Mucosa of stomach (tissue), 1 donor: ENCODE data around the gene LRP1.
A peak's percentile ranks its signal among the peaks of the same experiment; 100 is the strongest.

Experiments
- H3K27me3 ChIP-seq: one replicate; pipeline ENCODE4 v1.7.0; 2013; ENCODE audit warnings: mild to moderate bottlenecking, low read length; ENCODE audit not compliant: control insufficient read depth, insufficient read depth
- H3K36me3 ChIP-seq: one replicate; pipeline ENCODE4 v1.7.0; 2013; ENCODE audit warnings: low read length; ENCODE audit not compliant: control insufficient read depth, insufficient read depth
- H3K4me1 ChIP-seq: one replicate; pipeline ENCODE4 v1.7.0; 2013; ENCODE audit warnings: mild to moderate bottlenecking, low read length; ENCODE audit not compliant: control insufficient read depth, insufficient read depth
- H3K4me3 ChIP-seq: one replicate; pipeline ENCODE4 v1.7.0; 2013; ENCODE audit warnings: low read length
- H3K9ac ChIP-seq: one replicate; pipeline ENCODE4 v1.7.0; 2013; ENCODE audit warnings: mild to moderate bottlenecking, low read length, moderate library complexity
- H3K9me3 ChIP-seq: one replicate; pipeline ENCODE4 v1.7.0; 2013; ENCODE audit warnings: mild to moderate bottlenecking, low read length, moderate library complexity; ENCODE audit not compliant: control insufficient read depth
- donor health status: Pancreatic carcinoma.

Gene LRP1

GRCh38 chr12:57225680-57226210 is 97.5 kb downstream of the LRP1 start:
- Histone ChIP-seq H3K9ac (no peak overlapping the region), H3K4me1 (peaks cover 13% of the 10 kb centered on the region), H3K4me3 (no peak overlapping the region), H3K36me3 (no peaks in the 10 kb centered on the region), H3K27me3 (peaks cover 70% of the 10 kb centered on the region), H3K9me3 (no peaks in the 10 kb centered on the region)

DNA sequence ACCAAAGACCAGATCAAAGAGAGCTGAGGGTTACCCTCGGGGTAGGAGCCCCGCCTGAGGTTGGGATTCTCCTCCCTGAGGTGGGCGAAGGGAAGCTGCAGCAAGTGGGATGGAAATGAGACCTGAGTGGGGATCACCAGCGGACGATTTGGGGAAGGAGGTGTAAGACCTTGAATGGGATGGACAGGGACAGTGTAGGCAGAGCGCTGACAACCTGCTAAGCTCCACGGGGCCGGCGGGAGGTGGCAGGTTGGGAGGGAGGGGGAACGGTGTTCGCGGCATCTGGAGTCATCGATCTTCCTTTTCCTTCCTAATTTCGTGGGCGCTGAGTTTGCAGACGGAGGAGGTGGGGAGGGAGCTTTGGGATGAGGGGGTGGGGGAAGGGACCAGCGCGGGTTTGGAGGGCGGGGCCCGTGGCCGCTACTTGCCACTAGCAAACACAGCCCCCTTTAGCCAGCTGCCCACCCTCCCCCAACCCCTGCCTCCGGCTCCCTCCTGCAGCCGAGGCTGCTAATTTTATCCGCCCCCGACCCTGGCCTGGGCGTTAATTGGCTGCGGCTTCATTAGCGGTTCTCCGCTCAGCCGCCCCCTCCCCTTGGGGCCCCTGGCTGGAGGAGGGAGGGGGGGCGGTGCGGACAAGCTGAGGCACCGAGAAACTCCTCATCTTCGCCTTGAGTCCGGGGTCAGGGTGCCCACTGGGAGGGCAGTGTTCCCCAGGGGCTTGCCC is 98.5 kb downstream of the LRP1 start:
- peaks cover 19% of the 10 kb centered on the region for H3K4me1 ChIP-seq
- H3K27me3 ChIP-seq = peaks cover 60% of the 10 kb centered on the region
- no peak overlapping the region for H3K4me3 ChIP-seq

DNA sequence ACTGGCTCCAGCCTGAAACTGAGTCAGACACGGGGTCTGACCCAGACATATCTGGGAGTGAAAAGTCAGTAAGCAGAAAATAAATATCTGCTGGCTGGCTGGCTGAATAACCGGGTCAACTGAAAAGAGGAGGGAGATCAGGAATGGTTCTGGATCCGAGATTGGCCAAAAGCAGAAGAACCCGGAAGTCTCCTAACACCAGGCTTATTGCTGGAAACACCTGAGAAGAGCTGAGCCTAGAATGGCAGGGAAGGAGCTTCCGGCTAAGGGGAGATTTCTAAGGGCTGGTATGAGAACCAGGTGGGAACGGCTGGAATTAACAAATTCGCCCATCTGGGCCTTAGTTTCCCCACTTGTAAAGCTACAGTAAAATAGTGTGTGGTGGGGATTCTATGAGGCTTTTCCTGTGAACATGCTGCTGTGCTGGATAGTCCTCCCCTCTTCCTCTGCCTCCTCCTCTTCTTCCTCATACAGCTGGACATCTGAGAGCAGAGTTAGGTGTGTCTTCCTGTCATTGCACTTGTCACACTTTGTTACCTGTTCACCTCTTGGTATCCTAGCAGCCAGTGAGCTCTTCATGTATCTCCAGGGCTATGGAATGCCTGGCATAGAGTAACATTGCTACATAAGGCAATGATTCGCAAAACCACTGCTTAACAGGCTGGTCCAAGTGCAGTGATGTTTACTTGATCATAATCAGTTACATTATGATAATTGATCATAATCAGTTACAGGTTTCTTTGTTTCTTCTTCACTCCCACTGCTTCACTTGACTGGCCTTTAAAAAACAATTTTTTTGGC is 99.2 kb downstream of the LRP1 start:
- no peak overlapping the region for H3K4me3 ChIP-seq
- H3K9me3 ChIP-seq = no peaks in the 10 kb centered on the region
- H3K4me1 ChIP-seq = peaks cover 19% of the 10 kb centered on the region
- H3K36me3 ChIP-seq = no peaks in the 10 kb centered on the region
- peaks cover 53% of the 10 kb centered on the region for H3K27me3 ChIP-seq
- H3K9ac ChIP-seq = no peak overlapping the region

More for the DNA sequence above, 98.5 kb downstream of the LRP1 start:
- H3K9ac ChIP-seq = no peak overlapping the region
- no peaks in the 10 kb centered on the region for H3K36me3 ChIP-seq
- no peaks in the 10 kb centered on the region for H3K9me3 ChIP-seq

DNA sequence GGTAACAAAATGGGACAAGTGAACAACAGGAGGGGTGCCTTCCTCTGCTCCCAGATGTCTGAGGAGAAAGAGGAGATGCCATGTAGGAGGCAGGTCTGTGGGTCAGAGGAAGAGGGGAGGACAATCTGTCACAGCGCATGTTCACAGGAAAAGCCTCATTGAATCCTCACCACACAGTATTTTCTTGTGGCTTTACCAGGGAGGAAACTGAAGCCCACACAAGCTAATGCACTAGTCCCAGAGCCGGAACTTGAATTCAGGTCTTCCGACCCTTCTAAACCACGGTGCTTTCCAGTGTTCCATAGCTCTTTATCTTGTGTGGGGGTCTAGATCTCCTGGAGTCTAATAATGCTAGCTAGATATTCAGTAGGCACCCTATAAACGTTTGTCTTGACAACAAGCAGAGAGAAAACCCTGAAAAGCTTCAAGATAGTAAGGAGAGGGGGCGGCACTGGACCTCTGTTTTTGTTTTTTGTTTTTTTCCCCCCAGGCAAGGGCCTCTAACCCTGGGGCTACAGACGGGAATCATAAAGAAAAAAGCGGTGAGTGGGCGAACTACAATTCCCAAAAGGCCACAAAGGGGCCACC is 100.9 kb downstream of the LRP1 start:
- H3K4me1 ChIP-seq = peaks cover 19% of the 10 kb centered on the region
- H3K4me3 ChIP-seq = peak overlapping the region; percentile 88
- H3K27me3 ChIP-seq = peaks cover 36% of the 10 kb centered on the region
- no peaks in the 10 kb centered on the region for H3K9me3 ChIP-seq
- peaks cover 6% of the 10 kb centered on the region for H3K36me3 ChIP-seq
- peak overlapping the region; percentile 77 for H3K9ac ChIP-seq

DNA sequence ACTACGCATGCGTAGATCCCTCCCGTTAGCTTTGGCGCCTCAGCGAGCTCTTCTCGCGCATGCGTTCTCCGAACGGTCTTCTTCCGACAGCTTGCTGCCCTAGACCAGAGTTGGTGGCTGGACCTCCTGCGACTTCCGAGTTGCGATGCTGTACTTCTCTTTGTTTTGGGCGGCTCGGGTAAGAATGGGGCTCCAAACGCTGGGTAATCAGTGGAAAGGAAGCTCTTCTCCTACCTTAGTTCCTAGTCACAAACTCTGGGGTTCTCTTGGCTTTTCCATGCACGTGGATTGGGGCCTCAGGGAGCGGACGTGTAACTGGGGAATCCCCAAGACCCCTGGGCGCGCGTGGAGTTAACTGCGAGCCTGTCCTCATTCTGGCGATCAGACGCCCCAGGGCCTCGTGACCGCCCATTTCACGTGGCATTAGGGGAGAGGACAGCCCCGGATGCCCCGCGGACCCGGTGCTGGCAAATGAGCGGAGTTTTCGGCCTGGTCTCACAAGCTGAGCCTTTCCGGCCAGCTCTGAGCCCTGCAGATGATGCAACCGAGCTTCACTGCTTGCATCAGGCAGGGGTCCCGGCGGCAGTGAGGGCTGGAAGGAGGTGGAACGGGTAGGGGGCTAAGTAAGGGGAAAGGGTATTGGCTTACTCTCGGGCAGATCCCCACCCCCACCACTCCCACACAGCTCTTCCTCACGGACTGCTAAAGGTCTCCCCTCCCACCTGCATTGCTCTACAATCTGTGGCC is 101.5 kb downstream of the LRP1 start, which contains the start of gene SHMT2:
Gene SHMT2 (plus strand): TSS at position 78 of the 747 bp plus-strand sequence. CDS start 68 bp downstream, at position 146.
- peak within 1 kb of the TSS; percentile 88 for H3K4me3 ChIP-seq
- H3K36me3 ChIP-seq = peaks cover 6% of the 10 kb centered on the region
- peaks cover 23% of the 10 kb centered on the region for H3K4me1 ChIP-seq
- H3K9me3 ChIP-seq = no peaks in the 10 kb centered on the region
- peak within 1 kb of the TSS; percentile 77 for H3K9ac ChIP-seq
- peaks cover 30% of the 10 kb centered on the region for H3K27me3 ChIP-seq

- H3K9me3 ChIP-seq = no peaks in the 10 kb centered on the region
- peaks cover 29% of the 10 kb centered on the region for H3K4me1 ChIP-seq
- H3K36me3 ChIP-seq = peaks cover 6% of the 10 kb centered on the region
- peak overlapping the region; percentile 77 for H3K9ac ChIP-seq
- peak overlapping the region; percentile 88 for H3K4me3 ChIP-seq
- H3K27me3 ChIP-seq = peaks cover 27% of the 10 kb centered on the region
These were observed 102.3 kb downstream of the LRP1 start for GRCh38 chr12:57230381-57231155.

DNA sequence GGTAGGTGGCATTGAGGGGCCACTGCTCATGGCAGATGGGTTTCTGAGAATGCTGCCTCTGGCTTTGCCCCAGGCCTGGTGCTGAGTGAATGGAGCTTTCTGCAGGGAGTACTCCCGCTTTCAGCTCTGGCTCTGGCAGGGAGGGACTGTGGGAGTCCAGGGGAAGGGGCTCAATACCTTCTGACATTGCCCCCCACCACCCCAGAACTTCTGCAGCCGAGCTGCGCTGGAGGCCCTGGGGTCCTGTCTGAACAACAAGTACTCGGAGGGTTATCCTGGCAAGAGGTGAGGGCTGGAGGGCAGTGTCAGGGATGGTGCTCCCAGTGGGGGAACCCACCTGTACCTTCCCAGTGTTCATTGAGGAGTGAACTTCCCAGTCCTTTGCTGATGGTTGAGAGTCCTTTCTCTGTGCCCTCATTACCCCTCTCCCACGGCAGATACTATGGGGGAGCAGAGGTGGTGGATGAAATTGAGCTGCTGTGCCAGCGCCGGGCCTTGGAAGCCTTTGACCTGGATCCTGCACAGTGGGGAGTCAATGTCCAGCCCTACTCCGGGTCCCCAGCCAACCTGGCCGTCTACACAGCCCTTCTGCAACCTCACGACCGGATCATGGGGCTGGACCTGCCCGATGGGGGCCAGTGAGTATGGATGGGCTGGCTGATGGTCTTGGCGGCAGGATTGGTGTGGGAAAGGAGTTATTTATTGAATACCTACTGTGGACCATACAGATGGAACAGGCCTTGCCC is 103.2 kb downstream of the LRP1 start:
- peaks cover 6% of the 10 kb centered on the region for H3K36me3 ChIP-seq
- H3K9ac ChIP-seq = peak overlapping the region; percentile 77
- peaks cover 37% of the 10 kb centered on the region for H3K4me1 ChIP-seq
- peaks cover 27% of the 10 kb centered on the region for H3K27me3 ChIP-seq
- H3K9me3 ChIP-seq = no peaks in the 10 kb centered on the region
- no peak overlapping the region for H3K4me3 ChIP-seq

DNA sequence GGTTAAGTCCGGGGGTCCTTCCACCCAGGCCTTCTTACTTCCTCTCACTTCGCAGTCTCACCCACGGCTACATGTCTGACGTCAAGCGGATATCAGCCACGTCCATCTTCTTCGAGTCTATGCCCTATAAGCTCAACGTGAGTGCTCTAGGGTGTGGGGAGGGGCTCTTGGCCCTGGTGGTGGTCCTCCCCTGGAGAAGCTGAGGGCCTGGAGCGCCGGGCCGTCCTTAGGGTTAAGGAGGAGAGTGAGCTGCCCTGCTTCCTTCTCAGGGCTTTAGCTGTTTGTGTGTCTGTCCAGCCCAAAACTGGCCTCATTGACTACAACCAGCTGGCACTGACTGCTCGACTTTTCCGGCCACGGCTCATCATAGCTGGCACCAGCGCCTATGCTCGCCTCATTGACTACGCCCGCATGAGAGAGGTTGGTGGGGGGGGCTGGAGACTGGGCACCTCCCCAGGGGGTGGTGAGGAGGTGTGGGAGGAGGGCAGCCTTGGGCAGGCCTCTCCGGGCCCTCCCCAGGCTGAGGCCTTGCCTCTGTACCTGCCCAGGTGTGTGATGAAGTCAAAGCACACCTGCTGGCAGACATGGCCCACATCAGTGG is 104.0 kb downstream of the LRP1 start:
- no peak overlapping the region for H3K9ac ChIP-seq
- no peaks in the 10 kb centered on the region for H3K9me3 ChIP-seq
- H3K36me3 ChIP-seq = peaks cover 6% of the 10 kb centered on the region
- H3K4me1 ChIP-seq = peaks cover 44% of the 10 kb centered on the region
- H3K27me3 ChIP-seq = peaks cover 27% of the 10 kb centered on the region
- H3K4me3 ChIP-seq = no peak overlapping the region

GRCh38 chr12:57233357-57234232 is 105.3 kb downstream of the LRP1 start:
- Histone ChIP-seq H3K4me1 (peaks cover 57% of the 10 kb centered on the region), H3K27me3 (peaks cover 36% of the 10 kb centered on the region), H3K9me3 (no peaks in the 10 kb centered on the region), H3K9ac (no peak overlapping the region), H3K36me3 (peaks cover 6% of the 10 kb centered on the region), H3K4me3 (no peak overlapping the region)

DNA sequence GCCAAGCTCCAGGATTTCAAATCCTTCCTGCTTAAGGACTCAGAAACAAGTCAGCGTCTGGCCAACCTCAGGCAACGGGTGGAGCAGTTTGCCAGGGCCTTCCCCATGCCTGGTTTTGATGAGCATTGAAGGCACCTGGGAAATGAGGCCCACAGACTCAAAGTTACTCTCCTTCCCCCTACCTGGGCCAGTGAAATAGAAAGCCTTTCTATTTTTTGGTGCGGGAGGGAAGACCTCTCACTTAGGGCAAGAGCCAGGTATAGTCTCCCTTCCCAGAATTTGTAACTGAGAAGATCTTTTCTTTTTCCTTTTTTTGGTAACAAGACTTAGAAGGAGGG is 105.9 kb downstream of the LRP1 start:
- Histone ChIP-seq H3K27me3 (peaks cover 42% of the 10 kb centered on the region), H3K36me3 (peaks cover 6% of the 10 kb centered on the region), H3K9ac (no peak overlapping the region), H3K9me3 (no peaks in the 10 kb centered on the region), H3K4me1 (peaks cover 61% of the 10 kb centered on the region), H3K4me3 (no peak overlapping the region)
